Measurements from ENCODE around the gene IL17REL. TPM values are rescaled to one million over a fixed set of nuclear protein-coding genes. Genes with fewer than 3 reads are reported as not detected.

The IL17REL gene
- total and polyA plus RNA-seq, 10 of the 15 experiments (the other 5 are each of a cell fraction or from before 2014, with no cell fraction given) = 0.03 TPM; not detected in 9

DNA sequence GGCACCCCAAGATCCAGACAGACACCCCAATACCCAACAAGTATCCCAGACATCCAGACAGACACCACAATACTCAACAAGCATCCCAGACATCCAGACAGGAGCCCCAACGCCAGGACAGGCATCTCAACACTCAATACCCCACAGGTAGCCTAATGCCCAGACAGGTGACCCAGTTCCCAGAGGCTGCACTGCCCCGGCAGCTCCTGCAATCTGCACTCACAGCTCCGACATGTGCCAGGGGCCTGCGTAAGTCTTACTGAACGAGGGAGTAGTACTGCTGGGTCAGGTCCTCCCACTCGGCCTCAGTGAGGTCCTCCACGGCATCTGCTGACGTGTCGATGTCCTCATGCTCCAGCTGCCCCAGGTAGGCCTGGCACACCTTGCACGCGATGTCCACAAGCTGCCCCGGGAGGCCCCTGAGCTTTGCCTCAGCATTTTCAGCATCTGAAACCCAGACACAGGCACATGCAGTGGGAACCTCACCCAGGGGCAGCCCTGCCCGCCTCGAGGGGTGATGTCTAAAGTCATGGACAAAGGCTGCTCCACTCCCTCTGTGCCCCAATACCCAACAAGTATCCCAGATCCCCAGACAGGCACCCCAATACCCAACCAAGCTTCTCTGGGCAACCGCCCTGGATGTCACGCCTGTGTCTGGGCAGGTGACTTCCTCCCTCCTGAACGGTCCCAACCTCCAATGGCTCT lies 28.9 kb upstream of the IL17REL start:
- intact Hi-C loops (cut with micrococcal nuclease; ENCODE audit: unreplicated experiment) = no loop called here
- CTCF ChIA-PET = no interaction called here
- no peak for TF ChIP-seq BMI1 (IDR thresholded peaks at IDR 0.05; ENCODE audit: borderline replicate concordance)
- no peak for TF ChIP-seq BACH1 (IDR thresholded peaks at IDR 0.05; ENCODE audit: borderline replicate concordance)
- no peak for TF ChIP-seq NBN (IDR thresholded peaks at IDR 0.05)
- TF ChIP-seq, protein P1, sequence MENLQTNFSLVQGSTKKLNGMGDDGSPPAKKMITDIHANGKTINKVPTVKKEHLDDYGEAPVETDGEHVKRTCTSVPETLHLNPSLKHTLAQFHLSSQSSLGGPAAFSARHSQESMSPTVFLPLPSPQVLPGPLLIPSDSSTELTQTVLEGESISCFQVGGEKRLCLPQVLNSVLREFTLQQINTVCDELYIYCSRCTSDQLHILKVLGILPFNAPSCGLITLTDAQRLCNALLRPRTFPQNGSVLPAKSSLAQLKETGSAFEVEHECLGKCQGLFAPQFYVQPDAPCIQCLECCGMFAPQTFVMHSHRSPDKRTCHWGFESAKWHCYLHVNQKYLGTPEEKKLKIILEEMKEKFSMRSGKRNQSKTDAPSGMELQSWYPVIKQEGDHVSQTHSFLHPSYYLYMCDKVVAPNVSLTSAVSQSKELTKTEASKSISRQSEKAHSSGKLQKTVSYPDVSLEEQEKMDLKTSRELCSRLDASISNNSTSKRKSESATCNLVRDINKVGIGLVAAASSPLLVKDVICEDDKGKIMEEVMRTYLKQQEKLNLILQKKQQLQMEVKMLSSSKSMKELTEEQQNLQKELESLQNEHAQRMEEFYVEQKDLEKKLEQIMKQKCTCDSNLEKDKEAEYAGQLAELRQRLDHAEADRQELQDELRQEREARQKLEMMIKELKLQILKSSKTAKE (IDR thresholded peaks at IDR 0.05; ENCODE audit: low read depth, poor library complexity, severe bottlenecking) = no peak
- TF ChIP-seq, protein P2, sequence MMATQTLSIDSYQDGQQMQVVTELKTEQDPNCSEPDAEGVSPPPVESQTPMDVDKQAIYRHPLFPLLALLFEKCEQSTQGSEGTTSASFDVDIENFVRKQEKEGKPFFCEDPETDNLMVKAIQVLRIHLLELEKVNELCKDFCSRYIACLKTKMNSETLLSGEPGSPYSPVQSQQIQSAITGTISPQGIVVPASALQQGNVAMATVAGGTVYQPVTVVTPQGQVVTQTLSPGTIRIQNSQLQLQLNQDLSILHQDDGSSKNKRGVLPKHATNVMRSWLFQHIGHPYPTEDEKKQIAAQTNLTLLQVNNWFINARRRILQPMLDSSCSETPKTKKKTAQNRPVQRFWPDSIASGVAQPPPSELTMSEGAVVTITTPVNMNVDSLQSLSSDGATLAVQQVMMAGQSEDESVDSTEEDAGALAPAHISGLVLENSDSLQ (IDR thresholded peaks at IDR 0.05) = no peak
- no peak for TF ChIP-seq CHD4 (IDR thresholded peaks at IDR 0.05)
- TF ChIP-seq, protein P3, sequence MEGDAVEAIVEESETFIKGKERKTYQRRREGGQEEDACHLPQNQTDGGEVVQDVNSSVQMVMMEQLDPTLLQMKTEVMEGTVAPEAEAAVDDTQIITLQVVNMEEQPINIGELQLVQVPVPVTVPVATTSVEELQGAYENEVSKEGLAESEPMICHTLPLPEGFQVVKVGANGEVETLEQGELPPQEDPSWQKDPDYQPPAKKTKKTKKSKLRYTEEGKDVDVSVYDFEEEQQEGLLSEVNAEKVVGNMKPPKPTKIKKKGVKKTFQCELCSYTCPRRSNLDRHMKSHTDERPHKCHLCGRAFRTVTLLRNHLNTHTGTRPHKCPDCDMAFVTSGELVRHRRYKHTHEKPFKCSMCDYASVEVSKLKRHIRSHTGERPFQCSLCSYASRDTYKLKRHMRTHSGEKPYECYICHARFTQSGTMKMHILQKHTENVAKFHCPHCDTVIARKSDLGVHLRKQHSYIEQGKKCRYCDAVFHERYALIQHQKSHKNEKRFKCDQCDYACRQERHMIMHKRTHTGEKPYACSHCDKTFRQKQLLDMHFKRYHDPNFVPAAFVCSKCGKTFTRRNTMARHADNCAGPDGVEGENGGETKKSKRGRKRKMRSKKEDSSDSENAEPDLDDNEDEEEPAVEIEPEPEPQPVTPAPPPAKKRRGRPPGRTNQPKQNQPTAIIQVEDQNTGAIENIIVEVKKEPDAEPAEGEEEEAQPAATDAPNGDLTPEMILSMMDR (IDR thresholded peaks at IDR 0.05 in 2 of 3, conservative IDR thresholded peaks at IDR 0.05 in 1 of 3; ENCODE audit: control insufficient read depth in 2 of 3, extremely low read depth in 1 of 3, insufficient read depth in 1 of 3, low read depth in 3 of 3, low read length in 3 of 3) = no peak
- no peak for TF ChIP-seq STAT3 (IDR thresholded peaks at IDR 0.05; ENCODE audit: low read depth, low read length)
- TF ChIP-seq TCF3 (IDR thresholded peaks at IDR 0.05; ENCODE audit: borderline replicate concordance, insufficient read depth, low read depth, low read length) = no peak
- no peak for TF ChIP-seq POU2F2 (IDR thresholded peaks at IDR 0.05; ENCODE audit: borderline replicate concordance, low read depth, low read length)
- no peak for TF ChIP-seq CREM (IDR thresholded peaks at IDR 0.05; ENCODE audit: low read depth)
- TF ChIP-seq, protein P4, sequence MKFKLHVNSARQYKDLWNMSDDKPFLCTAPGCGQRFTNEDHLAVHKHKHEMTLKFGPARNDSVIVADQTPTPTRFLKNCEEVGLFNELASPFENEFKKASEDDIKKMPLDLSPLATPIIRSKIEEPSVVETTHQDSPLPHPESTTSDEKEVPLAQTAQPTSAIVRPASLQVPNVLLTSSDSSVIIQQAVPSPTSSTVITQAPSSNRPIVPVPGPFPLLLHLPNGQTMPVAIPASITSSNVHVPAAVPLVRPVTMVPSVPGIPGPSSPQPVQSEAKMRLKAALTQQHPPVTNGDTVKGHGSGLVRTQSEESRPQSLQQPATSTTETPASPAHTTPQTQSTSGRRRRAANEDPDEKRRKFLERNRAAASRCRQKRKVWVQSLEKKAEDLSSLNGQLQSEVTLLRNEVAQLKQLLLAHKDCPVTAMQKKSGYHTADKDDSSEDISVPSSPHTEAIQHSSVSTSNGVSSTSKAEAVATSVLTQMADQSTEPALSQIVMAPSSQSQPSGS (IDR thresholded peaks at IDR 0.05; ENCODE audit: low read length) = no peak
- TF ChIP-seq, protein P5, sequence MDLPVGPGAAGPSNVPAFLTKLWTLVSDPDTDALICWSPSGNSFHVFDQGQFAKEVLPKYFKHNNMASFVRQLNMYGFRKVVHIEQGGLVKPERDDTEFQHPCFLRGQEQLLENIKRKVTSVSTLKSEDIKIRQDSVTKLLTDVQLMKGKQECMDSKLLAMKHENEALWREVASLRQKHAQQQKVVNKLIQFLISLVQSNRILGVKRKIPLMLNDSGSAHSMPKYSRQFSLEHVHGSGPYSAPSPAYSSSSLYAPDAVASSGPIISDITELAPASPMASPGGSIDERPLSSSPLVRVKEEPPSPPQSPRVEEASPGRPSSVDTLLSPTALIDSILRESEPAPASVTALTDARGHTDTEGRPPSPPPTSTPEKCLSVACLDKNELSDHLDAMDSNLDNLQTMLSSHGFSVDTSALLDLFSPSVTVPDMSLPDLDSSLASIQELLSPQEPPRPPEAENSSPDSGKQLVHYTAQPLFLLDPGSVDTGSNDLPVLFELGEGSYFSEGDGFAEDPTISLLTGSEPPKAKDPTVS (IDR thresholded peaks at IDR 0.05; ENCODE audit: low read depth, low read length) = no peak
- TF ChIP-seq, protein P6, sequence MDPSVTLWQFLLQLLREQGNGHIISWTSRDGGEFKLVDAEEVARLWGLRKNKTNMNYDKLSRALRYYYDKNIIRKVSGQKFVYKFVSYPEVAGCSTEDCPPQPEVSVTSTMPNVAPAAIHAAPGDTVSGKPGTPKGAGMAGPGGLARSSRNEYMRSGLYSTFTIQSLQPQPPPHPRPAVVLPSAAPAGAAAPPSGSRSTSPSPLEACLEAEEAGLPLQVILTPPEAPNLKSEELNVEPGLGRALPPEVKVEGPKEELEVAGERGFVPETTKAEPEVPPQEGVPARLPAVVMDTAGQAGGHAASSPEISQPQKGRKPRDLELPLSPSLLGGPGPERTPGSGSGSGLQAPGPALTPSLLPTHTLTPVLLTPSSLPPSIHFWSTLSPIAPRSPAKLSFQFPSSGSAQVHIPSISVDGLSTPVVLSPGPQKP (IDR thresholded peaks at IDR 0.05; ENCODE audit: low read depth, low read length) = no peak
- no peak for TF ChIP-seq TARDBP (IDR thresholded peaks at IDR 0.05; ENCODE audit: borderline replicate concordance)

More for the DNA sequence above, 28.9 kb upstream of the IL17REL start:
- Histone ChIP-seq H3K4me3 (no peak overlapping the region), H3K9me3 (replicated peaks; ENCODE audit: control insufficient read depth, insufficient read depth, low read length) (no peaks in the 10 kb centered on the region; the same call in 2 of the 3 replicates), H4K20me1 (ENCODE audit: control insufficient read depth, insufficient read depth) (no peaks in the 10 kb centered on the region), H2AFZ (ENCODE audit: control insufficient read depth, low read depth, low read length) (no peak overlapping the region), H3K27ac (ENCODE audit: control insufficient read depth, insufficient read depth) (no peak overlapping the region), H3K27me3 (replicated peaks in 1 of 2; ENCODE audit: control insufficient read depth in 2 of 2, insufficient read depth in 2 of 2, low read length in 1 of 2) (no peaks in the 10 kb centered on the region; a peak in 1 of 4 replicates), H3K36me3 (ENCODE audit: control insufficient read depth in 2 of 2, insufficient read depth in 2 of 2, low read length in 1 of 2) (no peaks in the 10 kb centered on the region), H3K4me2 (ENCODE audit: control insufficient read depth, insufficient read depth) (no peak overlapping the region), H3K9ac (ENCODE audit: control insufficient read depth, insufficient read depth, low read length) (no peak overlapping the region), H3K79me2 (ENCODE audit: control insufficient read depth, insufficient read depth, low read length) (no peaks in the 10 kb centered on the region), H3K4me1 (ENCODE audit: control insufficient read depth, insufficient read depth, low read length) (no peaks in the 10 kb centered on the region)
- POLR2A ChIA-PET = no interaction called here
- 38% methylated on average over 17 of the region's 17 CpGs for WGBS (ENCODE audit: insufficient coverage, insufficient replicate concordance, low lambda C conversion rate, missing lambda C conversion rate)
- no peak for ATAC-seq
- RAD21 ChIA-PET (ENCODE audit: unreplicated experiment) = no interaction called here
- in situ Hi-C loops (cut with MboI) = loop anchor here (25.0 kb wide), 1 partner anchor 704 kb away; no protein-coding TSS in a partner anchor
- no TSS peak for BruUV-seq (replicated peaks)
- no peak for DNase-seq (ENCODE audit: low read depth, low spot score)
- SMC1A ChIA-PET (ENCODE audit: uncharacterized antibody, unreplicated experiment) = no interaction called here
- FAIRE-seq = no peak
